OCI-LY3 (cell line): ENCODE measurements around the gene MACROD1.

ENCODE experiments used
- EZH2phosphoT487 ChIP-seq: fragments of 200-600 bp; shearing (Covaris generic); IDR thresholded peaks from 2 replicates; pipeline ENCODE4 v1.6.1; 2018; ENCODE audit warnings: antibody characterized with exemption, mixed run types, low read depth
- TF ChIP-seq, protein P1 (sequence below): fragments of 200-600, 300-600 bp; sonication (generic); IDR thresholded peaks from 2 replicates; pipeline ENCODE4 v1.5.1; 2014; ENCODE audit warnings: antibody characterized with exemption, low read length, low read depth

DNA sequence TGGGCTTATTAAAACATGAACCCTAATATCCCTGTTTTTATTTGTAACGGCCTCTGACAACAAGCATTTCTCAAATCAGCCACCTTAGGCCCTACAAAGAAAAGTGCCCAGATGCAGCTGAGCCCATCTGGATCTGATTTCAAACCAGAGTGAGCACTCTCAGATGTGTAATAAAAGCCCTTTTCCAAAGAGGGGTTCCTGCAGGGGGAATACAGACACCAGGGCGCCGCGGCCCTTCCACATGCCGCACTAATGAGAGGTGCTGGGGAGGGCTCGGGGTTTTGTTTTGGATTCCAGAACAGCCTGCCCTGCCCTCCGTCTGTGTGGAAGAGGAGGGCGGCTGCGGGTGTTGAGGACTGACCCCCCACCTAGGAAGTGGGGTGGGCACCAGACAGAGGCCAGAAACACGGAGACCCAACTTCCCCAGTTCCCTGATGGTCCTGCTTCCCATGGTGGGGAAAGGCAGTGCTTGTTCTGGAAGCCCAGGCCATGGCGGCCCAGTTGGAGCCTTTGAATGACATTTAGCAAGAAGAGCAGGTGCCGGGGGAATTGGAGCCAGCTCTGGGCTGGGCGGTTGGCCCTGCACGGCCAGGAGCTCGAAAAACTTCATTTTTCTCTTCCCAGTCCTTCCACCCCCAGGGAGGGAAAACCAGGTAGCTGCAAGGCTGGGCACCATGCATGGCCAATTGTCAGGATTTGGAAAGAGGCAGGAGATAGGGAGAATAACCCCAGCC, 63.7 kb downstream of the MACROD1 start:
- TF ChIP-seq, protein P1, sequence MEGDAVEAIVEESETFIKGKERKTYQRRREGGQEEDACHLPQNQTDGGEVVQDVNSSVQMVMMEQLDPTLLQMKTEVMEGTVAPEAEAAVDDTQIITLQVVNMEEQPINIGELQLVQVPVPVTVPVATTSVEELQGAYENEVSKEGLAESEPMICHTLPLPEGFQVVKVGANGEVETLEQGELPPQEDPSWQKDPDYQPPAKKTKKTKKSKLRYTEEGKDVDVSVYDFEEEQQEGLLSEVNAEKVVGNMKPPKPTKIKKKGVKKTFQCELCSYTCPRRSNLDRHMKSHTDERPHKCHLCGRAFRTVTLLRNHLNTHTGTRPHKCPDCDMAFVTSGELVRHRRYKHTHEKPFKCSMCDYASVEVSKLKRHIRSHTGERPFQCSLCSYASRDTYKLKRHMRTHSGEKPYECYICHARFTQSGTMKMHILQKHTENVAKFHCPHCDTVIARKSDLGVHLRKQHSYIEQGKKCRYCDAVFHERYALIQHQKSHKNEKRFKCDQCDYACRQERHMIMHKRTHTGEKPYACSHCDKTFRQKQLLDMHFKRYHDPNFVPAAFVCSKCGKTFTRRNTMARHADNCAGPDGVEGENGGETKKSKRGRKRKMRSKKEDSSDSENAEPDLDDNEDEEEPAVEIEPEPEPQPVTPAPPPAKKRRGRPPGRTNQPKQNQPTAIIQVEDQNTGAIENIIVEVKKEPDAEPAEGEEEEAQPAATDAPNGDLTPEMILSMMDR: no peak
- no peak for TF ChIP-seq EZH2phosphoT487
